Loucy (cell line): ENCODE measurements around the gene CLASP1.

Source experiments
- H2AFZ ChIP-seq: fragments of 200-600 bp; sonication (generic); 2 replicates; pipeline ENCODE4 v1.6.0; 2016; ENCODE audit warnings: antibody characterized with exemption, mild to moderate bottlenecking, low read length, moderate library complexity
- H3F3A ChIP-seq: fragments of 200-600 bp; 2 replicates; pipeline ENCODE4 v1.6.0; 2016; ENCODE audit warnings: antibody characterized with exemption, low read depth, mild to moderate bottlenecking
- H3K27me3 ChIP-seq: fragments of 200-600 bp; sonication (generic); 2 replicates; pipeline ENCODE4 v1.6.1; 2014; ENCODE audit warnings: low read length, mild to moderate bottlenecking; ENCODE audit not compliant: insufficient read depth, poor library complexity, severe bottlenecking
- H3K36me3 ChIP-seq: fragments of 200-600 bp; sonication (generic); 2 replicates; pipeline ENCODE4 v1.6.1; 2016; ENCODE audit warnings: low read length; ENCODE audit not compliant: insufficient read depth
- H3K4me1 ChIP-seq: fragments of 200-600 bp; sonication (generic); 2 replicates; pipeline ENCODE4 v1.5.1; 2014; ENCODE audit warnings: low read length, mild to moderate bottlenecking; ENCODE audit not compliant: insufficient read depth, poor library complexity, severe bottlenecking
- H3K4me2 ChIP-seq: fragments of 200-600 bp; sonication (generic); 2 replicates; pipeline ENCODE4 v1.6.0; 2014; ENCODE audit warnings: antibody characterized with exemption, low read length, low read depth, mild to moderate bottlenecking; ENCODE audit not compliant: poor library complexity, severe bottlenecking
- H3K4me3 ChIP-seq: fragments of 200-600 bp; sonication (generic); 2 replicates; pipeline ENCODE4 v1.5.1; 2014; ENCODE audit warnings: low read length, mild to moderate bottlenecking, mixed read lengths; ENCODE audit not compliant: poor library complexity, severe bottlenecking
- H3K79me2 ChIP-seq: fragments of 200-600 bp; sonication (generic); 2 replicates; pipeline ENCODE4 v1.6.1; 2014; ENCODE audit warnings: low read length; ENCODE audit not compliant: insufficient read depth
- H3K9ac ChIP-seq: fragments of 200-600 bp; sonication (generic); 2 replicates; pipeline ENCODE4 v1.6.0; 2014; ENCODE audit warnings: mild to moderate bottlenecking, low read depth, low read length, moderate library complexity; ENCODE audit not compliant: poor library complexity, severe bottlenecking
- H3K9me2 ChIP-seq: fragments of 200-600 bp; sonication (generic); replicated peaks from 2 replicates; pipeline ENCODE4 v1.6.1; 2016; ENCODE audit warnings: low read depth, low read length, mixed read lengths
- H3K9me3 ChIP-seq: fragments of 200-600 bp; sonication (generic); 2 replicates; pipeline ENCODE4 v1.6.1; 2014; ENCODE audit warnings: mild to moderate bottlenecking, antibody characterized with exemption, low read length, low read depth; ENCODE audit not compliant: insufficient read depth
- H4K20me1 ChIP-seq: fragments of 200-600 bp; sonication (generic); 2 replicates; pipeline ENCODE4 v1.6.0; 2014; ENCODE audit warnings: antibody characterized with exemption, low read length, mild to moderate bottlenecking; ENCODE audit not compliant: insufficient read depth, poor library complexity, severe bottlenecking
- EZH2phosphoT487 ChIP-seq: fragments of 200-600 bp; IDR thresholded peaks from 2 replicates; pipeline ENCODE4 v1.6.1; 2018; ENCODE audit warnings: antibody characterized with exemption, mild to moderate bottlenecking, moderate library complexity, borderline replicate concordance
- TF ChIP-seq, protein P1 (sequence below): fragments of 200-600 bp; sonication (generic); conservative IDR thresholded peaks from 2 replicates; pipeline ENCODE4 v1.5.1; 2014; ENCODE audit warnings: mild to moderate bottlenecking, antibody characterized with exemption, low read length

Gene CLASP1

DNA sequence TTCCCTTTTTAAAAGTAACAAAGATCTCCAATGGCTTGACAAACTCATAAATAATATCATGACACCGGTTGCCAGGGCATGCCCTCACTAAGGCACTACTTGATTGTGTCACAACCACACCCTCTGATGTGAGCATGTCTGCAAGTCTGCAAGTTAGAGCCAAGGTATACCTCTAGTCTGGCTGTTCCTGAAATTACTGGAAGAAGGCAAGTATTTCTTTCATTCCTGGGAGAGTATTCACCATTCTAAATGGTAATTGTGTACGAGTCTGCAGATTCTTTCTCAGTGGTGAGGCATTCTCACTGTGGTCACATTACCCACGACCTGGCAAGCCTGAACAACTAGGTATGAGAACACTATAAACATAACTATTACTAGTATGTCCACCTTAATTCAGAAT, 144.3 kb downstream of the CLASP1 start:
- Histone ChIP-seq H3K9me3 (peaks cover under 1% of the 10 kb centered on the region; the same call in 1 of the 2 replicates), H3F3A (no peaks in the 10 kb centered on the region), H3K9ac (no peak overlapping the region), H3K79me2 (peaks cover 35% of the 10 kb centered on the region; the same call in 1 of the 2 replicates), H3K9me2 (no peaks in the 10 kb centered on the region), H3K4me3 (no peak overlapping the region), H4K20me1 (peaks cover 6% of the 10 kb centered on the region), H3K4me1 (no peaks in the 10 kb centered on the region), H3K36me3 (peaks cover 50% of the 10 kb centered on the region), H3K4me2 (no peak overlapping the region), H3K27me3 (no peaks in the 10 kb centered on the region), H2AFZ (no peak overlapping the region)
- TF ChIP-seq, protein P1, sequence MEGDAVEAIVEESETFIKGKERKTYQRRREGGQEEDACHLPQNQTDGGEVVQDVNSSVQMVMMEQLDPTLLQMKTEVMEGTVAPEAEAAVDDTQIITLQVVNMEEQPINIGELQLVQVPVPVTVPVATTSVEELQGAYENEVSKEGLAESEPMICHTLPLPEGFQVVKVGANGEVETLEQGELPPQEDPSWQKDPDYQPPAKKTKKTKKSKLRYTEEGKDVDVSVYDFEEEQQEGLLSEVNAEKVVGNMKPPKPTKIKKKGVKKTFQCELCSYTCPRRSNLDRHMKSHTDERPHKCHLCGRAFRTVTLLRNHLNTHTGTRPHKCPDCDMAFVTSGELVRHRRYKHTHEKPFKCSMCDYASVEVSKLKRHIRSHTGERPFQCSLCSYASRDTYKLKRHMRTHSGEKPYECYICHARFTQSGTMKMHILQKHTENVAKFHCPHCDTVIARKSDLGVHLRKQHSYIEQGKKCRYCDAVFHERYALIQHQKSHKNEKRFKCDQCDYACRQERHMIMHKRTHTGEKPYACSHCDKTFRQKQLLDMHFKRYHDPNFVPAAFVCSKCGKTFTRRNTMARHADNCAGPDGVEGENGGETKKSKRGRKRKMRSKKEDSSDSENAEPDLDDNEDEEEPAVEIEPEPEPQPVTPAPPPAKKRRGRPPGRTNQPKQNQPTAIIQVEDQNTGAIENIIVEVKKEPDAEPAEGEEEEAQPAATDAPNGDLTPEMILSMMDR = no peak
- no peak for TF ChIP-seq EZH2phosphoT487

DNA sequence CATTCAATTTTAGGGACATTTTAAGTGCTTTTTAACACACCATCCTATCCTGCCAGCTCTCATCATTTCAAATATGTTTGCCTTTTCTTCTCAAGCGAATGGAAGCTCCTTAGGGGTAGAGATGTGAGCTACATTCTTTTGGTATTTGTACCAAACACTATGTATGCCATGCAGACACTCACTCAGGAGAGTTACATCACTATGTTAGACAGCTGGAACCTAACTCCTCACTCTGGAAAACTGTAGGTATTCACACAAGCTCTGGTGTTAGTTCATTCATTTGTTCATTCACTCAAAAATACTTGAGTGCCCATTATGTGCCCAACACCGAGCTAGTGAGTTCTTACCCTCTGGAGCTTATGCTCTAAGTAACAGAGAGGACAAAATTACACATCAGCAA, 144.9 kb downstream of the CLASP1 start:
- Histone ChIP-seq H3K9me3 (peaks cover 4% of the 10 kb centered on the region; the same call in 1 of the 2 replicates), H3F3A (no peaks in the 10 kb centered on the region), H3K9me2 (no peaks in the 10 kb centered on the region), H3K4me2 (no peak overlapping the region), H3K79me2 (peaks cover 35% of the 10 kb centered on the region; the same call in 1 of the 2 replicates), H3K27me3 (no peaks in the 10 kb centered on the region), H3K4me3 (no peak overlapping the region), H3K4me1 (no peaks in the 10 kb centered on the region), H3K9ac (no peak overlapping the region), H2AFZ (no peak overlapping the region), H4K20me1 (peaks cover 6% of the 10 kb centered on the region), H3K36me3 (peaks cover 56% of the 10 kb centered on the region)
- TF ChIP-seq, protein P1 = no peak

DNA sequence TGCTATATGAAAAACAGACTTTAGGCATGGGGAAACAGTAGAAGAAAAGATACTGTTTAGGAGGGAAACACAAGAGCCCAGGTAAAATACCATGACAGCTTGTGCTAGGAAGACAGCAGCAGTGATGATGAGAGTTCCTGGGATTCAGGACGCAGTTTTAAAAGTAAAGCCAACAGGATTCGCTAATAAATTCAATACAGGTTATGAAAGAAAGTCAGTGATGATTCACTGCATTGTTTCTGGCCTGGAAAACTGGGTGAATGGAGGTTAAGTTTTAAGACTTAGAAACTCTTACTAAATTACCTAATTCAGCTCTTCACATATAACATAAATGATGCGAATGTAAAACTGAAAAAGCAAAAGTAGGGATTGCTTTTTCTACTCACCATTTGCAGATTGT, 146.5 kb downstream of the CLASP1 start:
- TF ChIP-seq EZH2phosphoT487 = no peak
- TF ChIP-seq, protein P1 = no peak
- H3K4me3 ChIP-seq = no peak overlapping the region
- H2AFZ ChIP-seq = no peak overlapping the region
- no peak overlapping the region for H3K4me2 ChIP-seq
- H3K9ac ChIP-seq = no peak overlapping the region
- H3F3A ChIP-seq = no peaks in the 10 kb centered on the region
- H3K9me2 ChIP-seq = no peaks in the 10 kb centered on the region
- H3K27me3 ChIP-seq = no peaks in the 10 kb centered on the region
- H3K79me2 ChIP-seq = peaks cover 32% of the 10 kb centered on the region; the same call in 1 of the 2 replicates
- peaks cover 4% of the 10 kb centered on the region; the same call in 1 of the 2 replicates for H3K9me3 ChIP-seq
- peaks cover 65% of the 10 kb centered on the region for H3K36me3 ChIP-seq
- H4K20me1 ChIP-seq = peaks cover 6% of the 10 kb centered on the region
- H3K4me1 ChIP-seq = no peaks in the 10 kb centered on the region
